Measurements from ENCODE around the gene MYO1C. TPM values are rescaled to one million over a fixed set of nuclear protein-coding genes. Genes with fewer than 3 reads are reported as not detected.

The MYO1C gene
- total RNA-seq, 2 donors from 2014 or later = 75.5 to 90.0 TPM

- H3K4me1 ChIP-seq (ENCODE audit: control insufficient read depth, insufficient read depth, low read length) = no peaks in the 10 kb centered on the region
- no peaks in the 10 kb centered on the region for H3K9me3 ChIP-seq (ENCODE audit: control insufficient read depth, low read length)
- Mint-ChIP-seq H3K9me3 (no peaks in the 10 kb centered on the region), H3K27me3 (ENCODE audit: insufficient read depth) (no peaks in the 10 kb centered on the region), H3K27ac (no peak overlapping the region), H3K4me1 (peaks cover 3% of the 10 kb centered on the region), H3K4me3 (no peak overlapping the region), H3K36me3 (ENCODE audit: low read depth) (peaks cover 54% of the 10 kb centered on the region)
- WGBS, 2 experiments (ENCODE audit: insufficient coverage in 1 of 2, insufficient read length in 1 of 2) = 94 to 95% methylated on average over 5 to 15 of the region's 16 CpGs
- no peak overlapping the region for H3K27ac ChIP-seq (ENCODE audit: low read depth, low read length)
- H3K36me3 ChIP-seq (ENCODE audit: control insufficient read depth, insufficient read depth, low read length) = peaks cover 28% of the 10 kb centered on the region
- DNase-seq = no peak
- H3K9ac ChIP-seq (ENCODE audit: extremely low read depth, low read length, poor library complexity, severe bottlenecking) = no peak overlapping the region
- H3K4me3 ChIP-seq (ENCODE audit: low read length) = no peak overlapping the region
- no peaks in the 10 kb centered on the region for H3K27me3 ChIP-seq (ENCODE audit: control insufficient read depth, insufficient read depth, low read length, poor library complexity, severe bottlenecking)
- no peak for TF ChIP-seq CTCF (conservative IDR thresholded peaks at IDR 0.05)
Observed at GRCh38 chr17:1467258-1467657, 25.2 kb downstream of the MYO1C start.

- Mint-ChIP-seq H3K4me3 (no peak overlapping the region), H3K27me3 (ENCODE audit: insufficient read depth) (no peaks in the 10 kb centered on the region), H3K9me3 (no peaks in the 10 kb centered on the region), H3K27ac (no peak overlapping the region), H3K36me3 (ENCODE audit: low read depth) (peaks cover 47% of the 10 kb centered on the region), H3K4me1 (peaks cover 3% of the 10 kb centered on the region)
- 90 to 98% methylated on average over 7 to 8 of the region's 8 CpGs for WGBS, 2 experiments (ENCODE audit: insufficient coverage in 1 of 2, insufficient read length in 1 of 2)
- no peaks in the 10 kb centered on the region for H3K4me1 ChIP-seq (ENCODE audit: control insufficient read depth, insufficient read depth, low read length)
- no peaks in the 10 kb centered on the region for H3K9me3 ChIP-seq (ENCODE audit: control insufficient read depth, low read length)
- DNase-seq = no peak
- no peak overlapping the region for H3K9ac ChIP-seq (ENCODE audit: extremely low read depth, low read length, poor library complexity, severe bottlenecking)
- no peaks in the 10 kb centered on the region for H3K27me3 ChIP-seq (ENCODE audit: control insufficient read depth, insufficient read depth, low read length, poor library complexity, severe bottlenecking)
- H3K4me3 ChIP-seq (ENCODE audit: low read length) = no peak overlapping the region
- H3K36me3 ChIP-seq (ENCODE audit: control insufficient read depth, insufficient read depth, low read length) = peaks cover 17% of the 10 kb centered on the region
- H3K27ac ChIP-seq (ENCODE audit: low read depth, low read length) = no peak overlapping the region
- no peak for TF ChIP-seq CTCF (conservative IDR thresholded peaks at IDR 0.05)
Observed at GRCh38 chr17:1464186-1464585, 28.3 kb downstream of the MYO1C start.

- H3K36me3 ChIP-seq (ENCODE audit: control insufficient read depth, insufficient read depth, low read length) = peaks cover 6% of the 10 kb centered on the region
- no peak overlapping the region for H3K4me3 ChIP-seq (ENCODE audit: low read length)
- peaks cover 5% of the 10 kb centered on the region for H3K4me1 Mint-ChIP-seq
- no peak for TF ChIP-seq CTCF (conservative IDR thresholded peaks at IDR 0.05)
- H3K36me3 Mint-ChIP-seq (ENCODE audit: low read depth) = peaks cover 33% of the 10 kb centered on the region
- H3K27ac ChIP-seq (ENCODE audit: low read depth, low read length) = no peak overlapping the region
- 92 to 95% methylated on average over 28 to 33 of the region's 33 CpGs for WGBS, 2 experiments (ENCODE audit: insufficient coverage in 1 of 2, insufficient read length in 1 of 2)
- H3K27ac Mint-ChIP-seq = no peak overlapping the region
- DNase-seq = no peak
- no peaks in the 10 kb centered on the region for H3K27me3 Mint-ChIP-seq (ENCODE audit: insufficient read depth)
- H3K27me3 ChIP-seq (ENCODE audit: control insufficient read depth, insufficient read depth, low read length, poor library complexity, severe bottlenecking) = no peaks in the 10 kb centered on the region
- H3K4me1 ChIP-seq (ENCODE audit: control insufficient read depth, insufficient read depth, low read length) = no peaks in the 10 kb centered on the region
- no peak overlapping the region for H3K9ac ChIP-seq (ENCODE audit: extremely low read depth, low read length, poor library complexity, severe bottlenecking)
- no peaks in the 10 kb centered on the region for H3K9me3 Mint-ChIP-seq
- no peaks in the 10 kb centered on the region for H3K9me3 ChIP-seq (ENCODE audit: control insufficient read depth, low read length)
- H3K4me3 Mint-ChIP-seq = no peak overlapping the region
Observed at GRCh38 chr17:1462164-1463112, 30.0 kb downstream of the MYO1C start.
